HG02571 (cell line): ENCODE measurements around the gene SLC22A16.

Source experiments
- ATAC-seq: cut with Tn5 transposase; IDR thresholded peaks from one replicate; pipeline ENCODE4 v1.9.1; 2021; ENCODE audit warnings: mild to moderate bottlenecking, moderate library complexity; ENCODE audit not compliant: unreplicated experiment

Gene SLC22A16

DNA sequence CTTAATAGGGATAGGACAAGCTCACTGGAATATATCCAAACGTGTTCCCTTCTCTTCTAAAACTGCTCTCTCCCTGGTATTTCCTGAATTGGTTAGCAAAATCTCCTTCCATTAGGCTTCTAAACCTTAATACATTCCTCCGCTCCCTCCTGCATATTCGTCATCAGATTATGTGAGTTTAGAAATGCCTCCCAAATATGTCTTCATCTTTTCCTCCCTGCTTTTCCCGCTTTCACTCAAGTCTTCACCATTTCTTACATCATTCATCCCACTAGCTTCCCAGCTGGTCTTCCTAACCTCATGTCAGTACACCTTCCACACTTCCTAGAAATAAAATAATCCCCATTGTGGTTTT, 26.9 kb downstream of the SLC22A16 start:
- no peak for ATAC-seq

- no peak for ATAC-seq
Measured at GRCh38 chr6:110448846-110449540, 27.4 kb downstream of the SLC22A16 start.

GRCh38 chr6:110447761-110448160, 28.7 kb downstream of the SLC22A16 start:
- ATAC-seq = no peak

GRCh38 chr6:110446405-110446804, 30.0 kb downstream of the SLC22A16 start:
- no peak for ATAC-seq

DNA sequence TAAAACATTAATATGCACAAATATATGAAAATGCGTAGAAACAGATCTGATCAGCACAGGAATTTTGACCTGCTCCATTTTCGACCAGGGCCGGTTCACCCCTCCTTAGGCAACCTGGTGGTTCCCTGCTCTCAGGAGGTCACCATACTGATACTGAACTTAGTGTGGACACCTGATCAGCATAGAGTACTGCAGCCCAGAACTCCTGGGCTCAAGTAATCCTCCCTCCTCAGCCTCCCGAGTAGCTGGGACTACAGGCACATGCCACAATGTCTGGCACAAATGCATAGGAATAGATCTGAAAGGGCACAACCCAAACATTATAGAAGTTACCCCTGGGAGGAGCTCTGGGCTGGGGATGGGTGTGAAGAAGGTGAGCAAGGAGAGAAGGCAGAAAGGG, 36.4 kb downstream of the SLC22A16 start:
- no peak for ATAC-seq

DNA sequence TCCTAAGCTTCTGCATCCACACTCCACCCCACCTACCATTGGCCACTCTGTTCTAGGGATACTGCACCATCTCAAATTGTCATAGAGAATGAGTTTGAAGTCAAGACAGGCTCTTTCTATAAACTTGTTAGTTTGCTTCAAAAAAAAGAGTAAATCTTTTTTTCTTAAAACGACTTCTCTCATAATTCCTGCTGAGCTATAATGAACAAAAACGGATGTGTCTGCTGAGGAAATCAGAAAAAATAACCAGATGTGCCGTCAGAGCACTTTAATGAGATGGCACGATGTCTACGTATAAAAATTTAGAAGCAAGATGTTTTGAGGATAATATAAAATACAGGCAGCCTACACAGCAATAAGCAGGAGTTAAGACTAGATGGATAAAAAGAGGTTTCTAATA, 37.1 kb downstream of the SLC22A16 start:
- ATAC-seq = no peak

GRCh38 chr6:110434961-110435602, 41.3 kb downstream of the SLC22A16 start:
- no peak for ATAC-seq

- ATAC-seq = no peak
Measured at GRCh38 chr6:110432285-110432900, 44.0 kb downstream of the SLC22A16 start.

GRCh38 chr6:110430741-110431140, 45.7 kb downstream of the SLC22A16 start:
- ATAC-seq = no peak

DNA sequence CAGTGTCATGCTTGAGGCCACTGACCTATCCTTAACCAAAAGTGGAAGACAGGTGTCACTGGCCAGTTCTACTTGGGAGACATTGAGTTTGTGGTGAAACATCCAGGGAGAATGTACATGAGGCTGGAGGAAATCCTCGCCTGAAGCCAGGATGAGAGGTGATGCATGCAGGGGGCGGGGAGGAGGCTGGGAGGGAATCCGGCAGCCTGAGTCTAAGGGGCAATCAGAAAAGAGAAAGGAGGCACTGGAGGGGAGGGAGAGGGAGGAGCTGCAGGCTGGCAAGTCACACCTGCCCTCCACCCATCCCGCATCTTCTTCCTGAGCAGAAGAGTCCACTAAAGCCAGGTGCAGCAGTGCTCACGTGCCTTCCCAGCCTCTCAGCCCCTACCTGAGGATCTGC, 46.2 kb downstream of the SLC22A16 start:
- no peak for ATAC-seq

DNA sequence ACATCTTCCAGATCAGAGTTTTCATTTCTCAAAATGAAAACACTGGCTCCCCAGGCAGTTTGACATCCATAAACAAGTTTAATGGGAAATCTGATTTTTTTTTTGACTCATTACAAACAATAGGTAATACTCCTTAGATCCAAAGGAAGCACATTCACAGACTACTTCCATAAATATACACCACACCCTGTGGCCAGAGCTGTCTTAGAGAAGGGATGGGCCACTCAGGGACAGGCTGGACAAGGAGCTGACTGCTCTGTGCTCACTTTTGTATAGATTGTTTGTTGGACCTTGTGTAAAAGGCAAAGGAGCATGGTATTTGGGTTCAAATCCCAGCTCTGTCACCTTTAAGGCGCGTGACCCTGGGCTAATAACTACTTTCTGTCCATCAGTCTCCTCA, 48.3 kb downstream of the SLC22A16 start:
- ATAC-seq = no peak

DNA sequence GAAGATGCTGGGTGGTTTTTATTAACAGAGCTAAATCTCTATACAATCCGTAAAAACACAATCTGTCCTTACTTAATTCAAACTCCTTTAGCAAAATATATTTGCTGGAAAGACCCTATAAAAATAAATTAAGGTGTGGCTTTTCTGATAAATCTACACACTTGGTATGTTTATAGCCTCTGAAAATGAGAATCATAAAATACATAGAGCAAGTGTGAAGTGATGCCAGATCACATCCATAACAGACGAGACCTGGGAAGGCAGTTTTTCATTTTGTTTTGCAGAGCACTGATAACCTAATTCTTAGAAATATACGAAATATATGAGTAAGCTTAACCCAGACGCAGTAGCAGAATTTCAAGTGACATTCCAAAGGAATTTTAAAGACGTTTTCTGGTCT, 50.6 kb downstream of the SLC22A16 start:
- no peak for ATAC-seq

- no peak for ATAC-seq
Measured at GRCh38 chr6:110422444-110422822, 54.0 kb downstream of the SLC22A16 start.

DNA sequence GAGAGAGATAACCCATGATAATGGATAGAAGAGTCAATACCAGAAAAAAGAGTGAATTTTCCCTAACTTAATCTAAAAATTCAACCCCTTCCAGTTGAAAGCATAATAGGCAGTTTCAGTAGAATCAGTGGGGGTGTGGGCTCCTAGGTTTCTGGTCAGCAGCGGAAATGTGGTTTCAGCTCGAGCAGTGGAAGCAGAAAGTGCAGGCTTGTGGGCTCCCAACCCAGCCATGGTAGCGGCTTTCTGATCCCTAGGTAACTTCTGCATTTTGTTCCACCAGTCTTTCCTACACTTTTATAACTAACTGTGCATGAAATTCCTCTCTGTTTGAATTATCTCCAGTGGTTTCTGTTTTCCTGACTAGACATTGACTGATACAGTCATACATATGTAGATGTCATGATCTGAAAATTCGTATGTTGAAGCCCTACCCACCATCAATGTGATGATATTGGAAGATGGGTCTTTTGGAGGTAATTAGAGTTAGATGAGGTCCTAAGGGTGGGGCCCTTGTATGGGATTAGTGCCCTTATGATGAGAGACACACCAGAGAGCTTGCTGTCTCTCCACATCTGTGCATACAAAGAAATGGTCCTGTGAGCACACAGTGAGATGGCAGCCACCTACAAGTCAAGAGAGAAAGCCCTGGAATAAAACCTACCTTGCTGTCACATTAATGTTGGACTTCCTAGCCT, 54.5 kb downstream of the SLC22A16 start:
- no peak for ATAC-seq

DNA sequence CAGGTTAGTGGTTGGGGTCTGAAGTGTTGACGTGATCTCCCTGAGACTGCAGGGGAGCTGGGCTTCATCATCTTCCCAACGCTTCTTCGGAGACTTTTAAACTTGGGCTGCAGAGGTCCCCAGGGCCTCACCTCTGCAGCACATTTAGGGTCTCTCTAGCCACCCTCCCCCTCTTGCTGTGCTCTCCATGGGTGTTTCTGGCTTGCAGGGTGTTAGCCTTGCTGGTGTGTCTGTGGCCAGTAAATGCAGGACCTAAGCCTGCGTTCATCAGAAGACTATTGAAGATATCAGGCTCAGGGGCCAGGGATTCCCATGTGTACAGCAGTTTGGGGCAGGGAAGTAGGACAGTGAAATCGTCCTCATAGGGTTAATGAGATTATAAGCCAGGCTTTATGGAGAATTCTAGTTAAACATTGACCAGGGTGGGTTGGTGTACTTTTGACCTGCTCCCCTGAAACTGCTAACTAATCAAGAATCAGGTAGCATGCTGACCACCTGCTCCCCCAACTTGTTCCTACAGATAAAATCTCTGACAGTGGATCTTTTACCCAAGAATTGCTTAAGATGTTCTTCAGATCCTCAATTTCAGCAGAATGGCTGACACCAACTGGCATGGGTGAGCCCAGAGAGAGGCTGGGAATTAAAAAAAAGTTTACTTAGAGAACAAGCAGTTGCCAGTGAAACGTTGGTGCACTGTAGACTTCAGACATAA, 57.2 kb downstream of the SLC22A16 start:
- no peak for ATAC-seq

DNA sequence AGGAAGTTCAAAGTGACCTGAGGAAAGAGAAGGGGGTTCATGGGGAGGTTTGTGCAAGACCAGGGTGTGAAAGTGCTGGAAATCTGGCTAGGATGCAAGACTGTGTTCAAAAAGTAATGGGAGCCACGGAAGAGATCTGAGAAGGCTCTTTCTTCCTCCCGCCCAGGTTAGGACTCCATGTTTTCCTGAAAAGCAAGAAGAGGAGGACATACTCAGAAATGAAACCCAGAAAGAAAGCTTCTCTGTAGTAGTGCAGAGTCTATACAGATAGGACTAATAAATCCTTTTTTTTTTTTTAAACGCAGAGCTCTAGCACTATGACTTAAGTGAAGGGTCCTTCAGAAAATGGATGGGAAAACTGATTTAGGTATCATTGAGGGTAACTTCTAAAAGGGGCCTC, 57.8 kb downstream of the SLC22A16 start:
- ATAC-seq = no peak

- ATAC-seq = no peak
Measured at GRCh38 chr6:110415086-110415916, 61.1 kb downstream of the SLC22A16 start, which contains the start of gene DDO. Gene DDO (minus strand): TSS chr6:110415575. CDS start chr6:110413462, 2,113 bp downstream.

DNA sequence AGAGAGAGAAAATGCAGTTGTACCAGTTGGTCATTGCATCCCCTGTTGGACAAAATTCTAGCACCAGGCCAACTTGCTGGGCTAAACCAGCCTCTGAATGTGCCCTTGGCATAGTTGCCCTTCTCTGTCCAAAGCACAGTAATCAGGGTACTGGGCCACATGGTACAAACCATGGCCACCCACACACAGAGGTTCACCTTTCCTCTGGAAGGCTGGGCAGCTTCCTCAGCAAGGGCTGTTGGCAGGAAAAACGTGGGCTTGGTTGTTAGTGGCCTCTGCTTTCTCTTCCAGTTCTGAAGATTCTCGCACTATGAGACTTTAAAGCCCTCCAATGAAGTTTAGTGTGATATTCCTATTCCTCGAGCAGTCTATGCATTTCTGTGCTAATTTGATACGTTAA, 61.7 kb downstream of the SLC22A16 start:
- ATAC-seq = no peak

- no peak for ATAC-seq
Measured at GRCh38 chr6:110412360-110412759, 64.1 kb downstream of the SLC22A16 start.

GRCh38 chr6:110410511-110410910, 65.9 kb downstream of the SLC22A16 start:
- no peak for ATAC-seq
